HG02840 (cell line): Measurements from ENCODE around the gene SLC39A12.
"Not testable (repeated sequence)": the region's sequence is repeated elsewhere in the genome, so short reads cannot be mapped to it uniquely, and the experiment has no call there.

ENCODE experiments used
- ATAC-seq: cut with Tn5 transposase; IDR thresholded peaks from one replicate; pipeline ENCODE4 v1.9.1; 2021; ENCODE audit warnings: mild to moderate bottlenecking, moderate library complexity, moderate number of reproducible peaks; ENCODE audit not compliant: unreplicated experiment, low FRiP score

Gene SLC39A12

DNA sequence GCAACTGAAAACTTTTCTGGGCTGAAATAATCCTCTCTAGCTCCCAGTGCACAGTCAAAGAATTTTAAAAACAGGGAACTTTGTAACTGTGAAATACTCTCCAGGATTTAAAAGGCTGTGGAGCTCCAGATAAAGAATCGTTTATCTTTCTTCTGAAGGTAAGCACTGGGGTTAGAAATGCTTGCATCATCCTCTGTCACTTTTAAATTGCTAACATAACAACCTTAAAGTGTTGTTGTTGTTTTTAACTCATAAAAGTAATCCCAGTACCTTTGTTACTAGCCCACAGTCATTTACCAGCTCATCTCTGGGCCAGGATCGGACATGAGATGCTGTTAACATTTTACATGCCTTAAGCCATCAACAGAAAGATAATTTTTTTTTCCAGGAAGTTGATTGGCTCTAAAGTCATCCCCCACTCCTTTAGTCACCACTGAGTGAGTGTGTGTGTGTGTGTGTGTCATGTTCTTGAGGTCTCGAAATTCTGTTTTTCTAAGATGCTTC is at the start of gene SLC39A12:
Gene SLC39A12 (plus strand): TSS at position 51 of the 504 bp plus-strand sequence. CDS start 1,359 bp downstream, outside the sequence.
- ATAC-seq = no peak

GRCh38 chr10:17904564-17904963 is 47.2 kb upstream of the SLC39A12 start:
- ATAC-seq = no peak

DNA sequence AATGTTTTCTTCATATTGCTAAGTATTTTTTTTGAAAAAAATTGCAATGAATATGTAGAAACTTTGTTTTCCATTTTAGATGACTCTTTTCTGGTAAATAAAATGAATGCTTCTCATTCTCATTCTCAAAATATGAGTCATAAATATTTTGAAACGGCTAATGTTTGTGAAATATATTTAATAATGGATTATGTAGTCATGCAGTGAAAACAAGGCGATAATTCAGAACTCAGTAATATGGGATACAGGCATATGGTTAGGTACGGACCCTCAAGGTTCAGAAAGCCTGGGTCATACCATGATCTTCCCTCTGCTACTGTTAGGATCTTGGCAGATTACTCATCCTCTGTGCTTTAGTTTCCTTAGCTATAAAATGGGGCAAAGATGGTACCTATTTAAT is 46.2 kb upstream of the SLC39A12 start:
- ATAC-seq = no peak

DNA sequence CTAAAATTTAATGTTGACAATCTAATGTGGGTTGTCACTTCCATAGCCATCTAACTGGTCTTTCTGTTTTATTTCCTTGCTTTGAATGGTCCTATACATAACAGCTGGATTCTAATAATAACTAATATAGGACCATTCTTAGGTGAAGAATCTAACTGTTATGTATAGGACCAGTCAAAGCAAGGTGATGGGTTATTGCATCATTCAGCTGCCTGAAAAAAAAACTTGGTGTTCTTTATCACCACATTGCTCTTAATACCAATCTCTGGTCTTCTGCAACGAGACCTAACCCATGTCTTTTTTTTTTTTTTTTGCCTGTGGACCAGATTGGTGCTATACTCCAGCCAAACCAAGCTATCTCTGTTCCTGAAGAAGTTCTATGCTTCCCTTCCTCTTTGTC is 45.7 kb upstream of the SLC39A12 start:
- no peak for ATAC-seq

DNA sequence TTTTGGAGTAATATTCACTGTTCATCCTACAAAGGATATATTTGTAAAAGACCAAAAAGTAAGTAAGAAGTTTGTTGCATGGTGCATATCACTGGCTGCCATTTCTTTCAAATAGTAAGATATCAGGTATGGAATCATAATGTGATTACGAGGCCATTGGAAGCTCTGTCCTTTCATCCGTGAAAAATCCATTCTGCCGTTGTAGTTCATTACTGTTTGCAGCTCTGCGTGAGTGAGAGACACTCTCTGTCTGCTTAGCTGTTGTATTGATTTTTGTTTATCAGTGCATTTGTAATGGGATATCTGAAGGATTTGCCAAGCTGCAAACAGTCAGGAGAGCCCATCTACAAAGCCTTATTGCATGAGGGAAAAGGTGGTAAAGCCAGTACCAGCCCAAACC is 44.1 kb upstream of the SLC39A12 start:
- no peak for ATAC-seq

DNA sequence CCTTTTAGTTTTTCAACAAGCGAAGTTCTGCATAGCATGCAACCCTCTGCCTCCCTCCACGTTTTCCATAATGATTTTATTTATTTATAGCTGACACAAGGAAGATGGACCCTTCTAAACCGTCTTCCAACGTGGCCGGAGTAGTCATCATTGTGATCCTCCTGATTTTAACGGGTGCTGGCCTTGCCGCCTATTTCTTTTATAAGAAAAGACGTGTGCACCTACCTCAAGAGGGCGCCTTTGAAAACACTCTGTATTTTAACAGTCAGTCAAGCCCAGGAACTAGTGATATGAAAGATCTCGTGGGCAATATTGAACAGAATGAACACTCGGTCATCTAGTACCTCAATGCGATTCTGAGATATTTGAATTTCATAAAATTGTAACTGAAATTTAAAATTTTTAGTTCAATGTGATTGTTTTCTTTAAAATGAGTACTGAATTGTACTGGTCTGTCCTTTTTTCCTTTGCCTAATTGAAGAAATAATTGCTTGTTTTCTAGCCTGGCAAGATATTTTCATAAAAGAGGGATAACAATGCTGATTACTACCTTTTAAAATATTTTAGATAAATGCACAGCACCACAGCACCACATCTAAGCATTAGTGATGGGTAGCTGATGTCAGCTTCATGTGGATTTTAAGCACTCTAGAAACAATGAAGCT is 41.5 kb upstream of the SLC39A12 start:
- no peak for ATAC-seq

GRCh38 chr10:17912754-17913153 is 39.0 kb upstream of the SLC39A12 start:
- no peak for ATAC-seq

DNA sequence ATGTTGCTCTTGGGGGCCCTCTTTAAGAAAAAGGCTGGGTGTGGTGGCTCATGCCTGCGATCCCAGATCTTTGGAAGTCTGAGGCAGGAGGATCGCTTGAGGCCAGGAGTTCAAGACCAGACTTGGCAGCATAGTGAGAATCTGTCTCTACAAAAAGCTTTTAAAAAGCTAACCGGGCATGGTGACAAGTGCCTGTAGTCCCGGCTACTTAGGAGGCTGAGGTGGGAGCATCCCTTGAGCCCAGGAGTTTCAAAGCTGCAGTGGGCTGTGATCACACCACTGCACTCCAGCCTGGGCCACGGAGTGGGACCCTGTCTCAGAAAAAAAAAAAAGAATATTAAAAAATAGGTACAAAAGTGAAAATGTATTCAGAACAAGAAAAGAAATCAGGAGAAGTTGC is 38.1 kb upstream of the SLC39A12 start:
- ATAC-seq = no peak

DNA sequence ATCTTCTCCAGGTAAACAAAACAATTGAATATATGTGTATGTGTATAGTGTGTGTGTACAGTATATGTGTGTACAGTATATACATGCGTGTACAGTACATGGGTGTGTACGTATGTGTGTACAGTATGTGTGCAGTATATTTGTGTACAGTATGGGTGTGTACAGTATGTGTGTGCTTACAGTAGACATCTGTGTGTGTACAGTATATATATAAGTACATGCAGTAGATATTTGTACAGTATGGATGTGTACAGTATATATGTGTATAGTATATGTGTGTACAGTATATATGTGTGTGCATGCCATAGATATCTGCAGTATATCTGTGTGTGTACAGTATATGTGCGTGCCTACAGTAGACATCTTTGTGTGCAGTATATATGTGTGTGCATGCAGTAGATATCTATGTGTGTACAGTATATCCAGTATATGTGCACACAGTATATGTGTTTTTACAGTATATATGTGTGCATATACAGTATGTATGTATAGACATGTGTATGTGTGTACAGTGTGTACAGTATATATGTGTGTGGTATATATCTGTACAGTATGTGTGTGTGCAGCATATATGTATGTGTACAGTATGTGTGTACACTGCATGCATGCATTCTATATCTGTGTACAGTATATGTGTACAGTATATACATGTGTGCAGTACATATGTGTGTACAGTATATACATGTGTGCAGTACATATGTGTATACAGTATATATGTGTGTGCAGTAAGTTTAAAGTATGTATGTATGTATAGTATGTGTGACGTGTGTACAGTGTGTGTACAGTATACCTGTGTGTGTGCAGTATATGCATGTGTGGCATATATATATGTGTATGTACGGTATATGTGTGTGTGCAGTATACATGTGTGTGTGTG is 37.3 kb upstream of the SLC39A12 start:
- no peak for ATAC-seq

- ATAC-seq = no peak
Measured at GRCh38 chr10:17915181-17915580, 36.5 kb upstream of the SLC39A12 start.

DNA sequence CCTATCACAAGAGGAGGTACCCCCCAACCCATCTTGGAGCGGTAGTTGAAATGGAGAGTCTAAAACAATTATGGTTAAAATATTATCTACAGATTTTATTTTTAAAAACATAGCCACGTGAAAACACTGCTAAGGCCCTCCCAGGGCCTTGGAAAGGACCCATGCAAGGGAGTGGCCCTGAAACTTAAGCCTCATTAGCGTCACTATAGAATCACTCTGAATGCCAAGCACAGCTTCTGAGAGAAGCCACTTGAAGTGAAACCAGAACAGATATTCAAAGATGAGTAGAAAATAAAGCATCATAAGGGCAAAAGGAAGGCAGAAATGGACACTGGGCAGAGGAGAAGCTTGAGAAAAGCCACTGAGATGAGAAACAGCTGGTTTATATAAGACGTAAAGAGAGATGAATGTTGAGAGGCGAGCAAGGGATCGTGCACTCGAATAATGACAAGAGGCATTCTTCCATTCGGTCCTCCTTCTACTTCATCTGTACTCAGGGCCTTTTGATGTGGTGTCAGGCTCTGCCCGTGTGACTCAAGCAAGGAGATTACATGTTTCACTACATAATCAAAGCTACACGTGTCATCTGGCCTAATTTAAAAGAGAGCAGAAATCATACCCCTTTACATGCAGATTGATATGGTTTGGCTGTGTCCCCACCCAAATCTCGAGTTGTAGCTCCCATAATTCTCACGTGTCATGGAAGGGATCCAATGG is 33.4 kb upstream of the SLC39A12 start:
- no peak for ATAC-seq

DNA sequence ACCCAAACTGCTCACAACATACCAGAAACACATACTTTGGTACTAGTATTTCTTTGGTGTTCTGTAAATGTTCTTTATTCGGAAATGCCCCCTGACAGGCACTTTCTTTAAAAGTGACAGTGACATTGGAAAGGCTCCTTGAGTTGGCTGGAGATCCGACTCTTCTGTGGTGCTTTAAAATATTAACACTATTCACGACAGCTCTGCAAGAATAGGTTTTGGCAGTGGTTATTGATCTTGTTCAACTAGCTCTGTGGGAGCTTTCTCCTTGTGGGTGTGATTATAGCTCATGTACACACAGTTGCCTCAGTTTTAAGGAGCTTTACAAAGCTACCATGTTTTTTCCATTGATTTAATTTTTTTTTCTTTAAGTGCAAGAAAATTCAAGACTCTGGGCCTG is 30.3 kb upstream of the SLC39A12 start:
- no peak for ATAC-seq

DNA sequence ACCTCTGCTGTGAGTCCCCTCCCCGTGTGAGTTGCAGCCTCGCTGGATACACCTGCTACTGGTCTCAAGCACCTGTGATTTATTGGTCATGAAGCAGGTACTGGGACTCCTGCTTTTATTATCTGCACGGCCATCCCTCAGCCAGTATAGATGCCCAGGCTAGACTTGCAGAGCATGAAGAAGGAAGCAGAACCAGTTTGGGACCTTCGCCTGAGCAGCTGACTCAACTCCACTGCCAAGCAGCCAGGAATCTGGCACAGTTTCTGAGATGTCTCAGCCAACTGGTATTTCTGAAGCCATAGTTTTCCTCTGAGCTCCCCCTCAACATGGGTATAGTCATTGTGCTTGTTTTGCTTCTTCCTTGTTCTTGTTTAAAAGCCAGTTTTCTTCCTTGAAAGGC is 28.0 kb upstream of the SLC39A12 start:
- no peak for ATAC-seq

GRCh38 chr10:17943033-17943745 is 8.5 kb upstream of the SLC39A12 start:
- ATAC-seq = no peak

- not testable (repeated sequence) for ATAC-seq
Measured at GRCh38 chr10:17950269-17950668, 1.4 kb upstream of the SLC39A12 start.

DNA sequence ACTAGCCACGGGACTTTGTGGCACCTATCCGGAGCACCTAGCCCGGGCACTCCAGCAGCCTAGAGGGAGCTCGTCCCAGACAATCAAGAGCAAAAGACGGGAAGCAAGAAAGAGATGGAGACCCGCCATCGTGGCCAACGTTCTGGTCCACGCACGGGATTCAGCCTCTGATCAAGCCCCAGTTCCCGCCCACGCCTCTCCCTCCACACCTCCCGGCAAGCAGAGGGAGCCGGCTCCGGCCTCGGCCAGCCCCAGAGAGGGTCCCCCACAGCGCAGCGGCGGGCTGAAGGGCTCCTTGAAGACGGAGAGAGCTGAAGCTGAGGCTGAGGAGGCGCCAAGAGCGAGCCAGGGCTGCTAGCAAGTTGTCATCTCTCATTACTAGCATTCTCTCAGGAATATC is 992 bp upstream of the SLC39A12 start:
- no peak for ATAC-seq

- ATAC-seq = not testable (repeated sequence)
Measured at GRCh38 chr10:17954372-17954771, 2.7 kb downstream of the SLC39A12 start.

DNA sequence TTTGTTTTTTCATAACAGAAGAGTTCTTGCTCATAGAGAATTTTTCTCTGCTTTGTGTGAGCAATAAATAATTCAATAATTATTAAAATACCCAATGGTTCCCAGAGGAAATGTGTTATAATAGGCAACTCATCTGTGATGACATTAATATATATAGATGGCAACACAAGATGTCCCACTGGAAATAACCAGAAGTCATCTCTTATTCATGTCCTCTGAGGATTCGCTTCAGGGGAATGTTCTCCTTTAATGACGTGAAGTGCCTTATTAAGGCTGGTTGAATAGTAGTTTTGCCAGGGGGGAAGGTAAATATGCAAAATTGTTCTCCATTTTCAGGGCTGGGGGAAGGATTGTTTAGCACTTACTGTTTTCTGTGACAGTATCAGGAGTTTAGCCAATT is 3.1 kb downstream of the SLC39A12 start:
- no peak for ATAC-seq

DNA sequence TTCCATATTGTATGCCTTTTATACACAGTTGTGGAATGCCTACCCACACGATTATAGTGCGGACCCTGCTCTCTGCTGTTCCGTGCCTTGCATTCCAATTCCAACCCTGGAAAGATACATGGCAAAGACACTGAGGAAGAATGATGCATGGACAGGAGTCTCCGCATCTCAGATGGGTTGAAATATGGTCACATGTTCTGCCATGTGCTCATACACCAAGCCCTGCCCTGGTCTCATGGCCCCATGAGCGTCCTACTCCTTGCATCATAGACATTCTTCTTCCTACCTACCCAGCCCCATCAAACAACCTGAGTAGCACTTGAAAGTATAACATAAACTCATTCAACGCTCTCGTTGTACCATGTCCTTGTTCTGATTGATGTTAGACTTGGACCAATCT is 6.3 kb downstream of the SLC39A12 start:
- no peak for ATAC-seq

DNA sequence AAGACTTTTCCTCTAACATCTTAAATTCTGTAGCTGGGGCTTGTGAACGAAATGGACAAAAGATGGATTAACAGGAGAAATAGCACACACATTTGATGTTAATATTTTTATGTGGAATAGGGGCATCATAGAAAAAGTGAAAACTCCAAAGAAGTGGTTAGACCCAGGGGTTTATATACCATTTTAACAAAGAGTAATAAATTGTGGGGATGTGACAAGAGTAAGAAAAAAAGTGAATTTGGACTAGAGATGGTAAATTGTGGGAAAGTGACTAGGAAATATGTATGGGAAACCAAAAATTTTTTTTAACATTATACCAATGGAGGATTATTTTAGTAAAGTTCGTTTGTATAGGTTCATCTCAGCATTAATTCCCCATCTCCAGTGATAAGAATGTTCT is 8.2 kb downstream of the SLC39A12 start:
- ATAC-seq = no peak
